ENCODE measurements around the gene ACTL6B. TPM values are rescaled to one million over a fixed set of nuclear protein-coding genes. Genes with fewer than 3 reads are reported as not detected.

ACTL6B gene
- total RNA-seq, 1 experiment from 2014 or later, result 1.3 TPM

DNA sequence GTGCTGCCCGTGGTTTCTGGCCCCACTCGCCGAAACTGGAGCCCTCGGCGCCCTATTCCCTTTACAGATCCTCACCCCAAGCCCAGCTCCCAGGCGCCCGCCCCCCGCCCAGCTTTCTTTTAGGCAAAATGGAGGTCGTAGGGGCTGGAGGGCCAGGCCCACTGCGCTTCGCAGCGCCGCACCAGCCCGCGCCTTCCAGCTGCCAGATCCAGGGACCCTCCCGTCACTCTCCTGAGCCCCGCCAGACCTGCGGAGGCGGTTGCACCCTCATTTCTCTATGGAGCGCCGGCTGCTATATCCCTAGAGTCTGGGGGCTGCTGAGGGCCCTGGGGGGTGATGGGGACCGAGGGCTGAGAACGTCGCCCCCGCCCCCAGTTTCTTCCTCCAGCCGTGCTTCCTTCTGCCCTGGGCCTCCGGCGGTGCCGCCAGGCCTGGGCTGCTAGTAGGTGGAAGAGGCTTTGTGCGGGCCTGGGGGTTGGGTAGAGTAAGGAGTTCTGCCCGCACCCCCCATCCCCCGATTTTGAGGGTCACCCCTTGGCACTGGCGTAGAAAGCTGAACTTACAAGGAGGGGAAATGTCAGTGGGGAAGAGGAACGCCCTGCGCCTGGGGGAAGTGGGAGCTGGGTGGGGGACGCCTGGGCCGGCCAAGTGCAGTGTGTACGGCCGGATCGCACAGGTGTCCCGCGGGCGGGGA lies 18.3 kb upstream of the ACTL6B start:
- ATAC-seq, result no peak
- 0 out of 2 replicates have a peak, but pooled peaks have one; percentile 17 for TF ChIP-seq FOXP4 (CRISPR knock-in tag; IDR thresholded peaks at IDR 0.05)
- TF ChIP-seq, protein P1, sequence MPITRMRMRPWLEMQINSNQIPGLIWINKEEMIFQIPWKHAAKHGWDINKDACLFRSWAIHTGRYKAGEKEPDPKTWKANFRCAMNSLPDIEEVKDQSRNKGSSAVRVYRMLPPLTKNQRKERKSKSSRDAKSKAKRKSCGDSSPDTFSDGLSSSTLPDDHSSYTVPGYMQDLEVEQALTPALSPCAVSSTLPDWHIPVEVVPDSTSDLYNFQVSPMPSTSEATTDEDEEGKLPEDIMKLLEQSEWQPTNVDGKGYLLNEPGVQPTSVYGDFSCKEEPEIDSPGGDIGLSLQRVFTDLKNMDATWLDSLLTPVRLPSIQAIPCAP (CRISPR knock-in tag; IDR thresholded peaks at IDR 0.05), result no peak
- Mint-ChIP-seq H3K27me3 (ENCODE audit: low read depth) (peaks cover 34% of the 10 kb centered on the region), H3K4me3 (peak overlapping the region; percentile 88), H3K4me1 (peaks cover 7% of the 10 kb centered on the region), H3K9me3 (no peaks in the 10 kb centered on the region), H3K36me3 (peaks cover 9% of the 10 kb centered on the region), H3K27ac (no peak overlapping the region)
- POLR2A ChIA-PET, result interaction anchor here (0.6 to 1.2 kb wide), 3 partner anchors 11 to 228 kb away, joined by 3 to 12 read pairs (median 4); partner anchors contain the start of gene FBXO24
- CTCF ChIA-PET, result interaction anchor here (0.5 to 4.1 kb wide), 12 partner anchors 9 to 154 kb away, joined by 3 to 18 read pairs (median 4); partner anchors contain the start of genes GIGYF1, MOSPD3 and POP7
- no peak for DNase-seq (ENCODE audit: low spot score)

- ChIA-PET CTCF (interaction anchor here (1.1 to 4.1 kb wide), 9 partner anchors 9 to 115 kb away, joined by 3 to 18 read pairs (median 4); partner anchors contain the start of genes GIGYF1, MOSPD3 and POP7), POLR2A (interaction anchor here (1.1 to 1.2 kb wide), 2 partner anchors 11 to 87 kb away, joined by 4 to 12 read pairs; partner anchors contain the start of gene FBXO24)
- ATAC-seq (no peak), DNase-seq (ENCODE audit: low spot score) (no peak)
- TF ChIP-seq HMGA2 (CRISPR knock-in tag; IDR thresholded peaks at IDR 0.05) (no peak), JUN (CRISPR knock-in tag; IDR thresholded peaks at IDR 0.05) (no peak), FOXJ3 (CRISPR knock-in tag; IDR thresholded peaks at IDR 0.05; ENCODE audit: borderline replicate concordance) (no peak), FOXK1 (CRISPR knock-in tag; IDR thresholded peaks at IDR 0.05) (0 out of 2 replicates have a peak, but pooled peaks have one; percentile 11), CBFB (CRISPR knock-in tag; IDR thresholded peaks at IDR 0.05; ENCODE audit: low read depth) (no peak), ZNF425 (CRISPR knock-in tag; conservative IDR thresholded peaks at IDR 0.05) (no peak), TEAD4 (CRISPR knock-in tag; IDR thresholded peaks at IDR 0.05) (no peak)
- peaks cover 4% of the 10 kb centered on the region for H3K4me1 Mint-ChIP-seq
- no peak overlapping the region for H3K27ac Mint-ChIP-seq
- H3K9me3 Mint-ChIP-seq, result no peaks in the 10 kb centered on the region
- peak overlapping the region; percentile 88 for H3K4me3 Mint-ChIP-seq
- H3K36me3 Mint-ChIP-seq, result peaks cover 7% of the 10 kb centered on the region
- peaks cover 39% of the 10 kb centered on the region for H3K27me3 Mint-ChIP-seq (ENCODE audit: low read depth)
These were observed 17.7 kb upstream of the ACTL6B start for GRCh38 chr7:100673942-100674410.

DNA sequence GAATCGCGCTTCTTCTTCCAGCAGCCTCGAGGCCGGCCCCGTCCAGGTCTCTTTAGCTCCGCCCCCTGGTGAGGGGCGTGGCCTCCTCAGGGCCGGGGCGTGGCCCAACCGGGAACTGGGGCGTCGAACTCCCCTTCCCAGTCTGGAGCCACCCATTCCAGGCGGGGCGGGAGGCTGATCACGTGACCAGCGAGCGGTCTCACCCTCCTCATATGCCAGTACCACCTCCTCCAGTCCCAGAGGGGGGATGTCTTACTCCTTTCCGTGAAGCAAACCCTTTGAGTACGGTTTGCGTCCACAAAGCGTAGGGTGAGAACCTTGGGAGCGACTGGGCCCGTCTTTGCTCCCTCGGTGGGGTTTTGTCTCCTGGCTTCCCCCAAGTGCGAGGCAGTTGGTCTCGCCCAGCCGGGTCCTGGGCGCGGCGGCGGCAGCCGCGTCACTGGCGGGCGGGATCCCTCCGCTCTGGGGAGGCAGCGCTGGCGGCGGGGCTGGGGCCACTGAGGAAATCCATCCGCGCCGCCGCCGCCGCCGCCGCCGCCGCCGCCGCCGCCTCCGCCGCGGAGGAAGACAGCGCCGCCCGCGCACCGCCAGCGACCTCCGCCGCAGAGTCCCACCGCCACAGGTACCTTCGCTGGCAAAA lies 17.2 kb upstream of the ACTL6B start, which contains the start of gene GNB2:
Gene GNB2 (plus strand): TSS at position 439 of the 640 bp plus-strand sequence. CDS start 2,526 bp downstream, outside the sequence.
- peak within 1 kb of the TSS; percentile 88 for H3K4me3 Mint-ChIP-seq
- peaks cover 39% of the 10 kb centered on the region for H3K27me3 Mint-ChIP-seq (ENCODE audit: low read depth)
- POLR2A ChIA-PET, result interaction anchor here (0.6 to 1.0 kb wide), 7 partner anchors 10 to 223 kb away, joined by 3 to 5 read pairs (median 3); partner anchors contain the start of genes FBXO24 and MOSPD3
- CTCF ChIA-PET, result interaction anchor here (0.7 to 1.6 kb wide), 10 partner anchors 17 to 126 kb away, joined by 3 to 24 read pairs (median 6); partner anchors contain the start of genes ACTL6B, MOSPD3, POP7 and TFR2
- H3K27ac Mint-ChIP-seq, result peak within 1 kb of the TSS; percentile 92
- H3K4me1 Mint-ChIP-seq, result peaks cover 4% of the 10 kb centered on the region
- H3K36me3 Mint-ChIP-seq, result peaks cover 5% of the 10 kb centered on the region
- H3K9me3 Mint-ChIP-seq, result no peaks in the 10 kb centered on the region
- ATAC-seq (peak; percentile 77), DNase-seq (ENCODE audit: low spot score) (peak; percentile 100)
- TF ChIP-seq, protein P2, sequence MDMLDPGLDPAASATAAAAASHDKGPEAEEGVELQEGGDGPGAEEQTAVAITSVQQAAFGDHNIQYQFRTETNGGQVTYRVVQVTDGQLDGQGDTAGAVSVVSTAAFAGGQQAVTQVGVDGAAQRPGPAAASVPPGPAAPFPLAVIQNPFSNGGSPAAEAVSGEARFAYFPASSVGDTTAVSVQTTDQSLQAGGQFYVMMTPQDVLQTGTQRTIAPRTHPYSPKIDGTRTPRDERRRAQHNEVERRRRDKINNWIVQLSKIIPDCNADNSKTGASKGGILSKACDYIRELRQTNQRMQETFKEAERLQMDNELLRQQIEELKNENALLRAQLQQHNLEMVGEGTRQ (CRISPR knock-in tag; IDR thresholded peaks at IDR 0.05), result peak; percentile 98
- TF ChIP-seq ZNF219 (CRISPR knock-in tag; IDR thresholded peaks at IDR 0.05; ENCODE audit: borderline replicate concordance), result no peak
- no peak for TF ChIP-seq SMAD3 (CRISPR knock-in tag; IDR thresholded peaks at IDR 0.05; ENCODE audit: borderline replicate concordance)
- no peak for TF ChIP-seq MYBL2 (CRISPR knock-in tag; IDR thresholded peaks at IDR 0.05)
- no peak for TF ChIP-seq ZNF512 (CRISPR knock-in tag; IDR thresholded peaks at IDR 0.05; ENCODE audit: borderline replicate concordance)
- TF ChIP-seq GABPB1 (CRISPR knock-in tag; IDR thresholded peaks at IDR 0.05), result no peak
- no peak for TF ChIP-seq ZNF416 (CRISPR knock-in tag; IDR thresholded peaks at IDR 0.05)
- TF ChIP-seq, protein P3, sequence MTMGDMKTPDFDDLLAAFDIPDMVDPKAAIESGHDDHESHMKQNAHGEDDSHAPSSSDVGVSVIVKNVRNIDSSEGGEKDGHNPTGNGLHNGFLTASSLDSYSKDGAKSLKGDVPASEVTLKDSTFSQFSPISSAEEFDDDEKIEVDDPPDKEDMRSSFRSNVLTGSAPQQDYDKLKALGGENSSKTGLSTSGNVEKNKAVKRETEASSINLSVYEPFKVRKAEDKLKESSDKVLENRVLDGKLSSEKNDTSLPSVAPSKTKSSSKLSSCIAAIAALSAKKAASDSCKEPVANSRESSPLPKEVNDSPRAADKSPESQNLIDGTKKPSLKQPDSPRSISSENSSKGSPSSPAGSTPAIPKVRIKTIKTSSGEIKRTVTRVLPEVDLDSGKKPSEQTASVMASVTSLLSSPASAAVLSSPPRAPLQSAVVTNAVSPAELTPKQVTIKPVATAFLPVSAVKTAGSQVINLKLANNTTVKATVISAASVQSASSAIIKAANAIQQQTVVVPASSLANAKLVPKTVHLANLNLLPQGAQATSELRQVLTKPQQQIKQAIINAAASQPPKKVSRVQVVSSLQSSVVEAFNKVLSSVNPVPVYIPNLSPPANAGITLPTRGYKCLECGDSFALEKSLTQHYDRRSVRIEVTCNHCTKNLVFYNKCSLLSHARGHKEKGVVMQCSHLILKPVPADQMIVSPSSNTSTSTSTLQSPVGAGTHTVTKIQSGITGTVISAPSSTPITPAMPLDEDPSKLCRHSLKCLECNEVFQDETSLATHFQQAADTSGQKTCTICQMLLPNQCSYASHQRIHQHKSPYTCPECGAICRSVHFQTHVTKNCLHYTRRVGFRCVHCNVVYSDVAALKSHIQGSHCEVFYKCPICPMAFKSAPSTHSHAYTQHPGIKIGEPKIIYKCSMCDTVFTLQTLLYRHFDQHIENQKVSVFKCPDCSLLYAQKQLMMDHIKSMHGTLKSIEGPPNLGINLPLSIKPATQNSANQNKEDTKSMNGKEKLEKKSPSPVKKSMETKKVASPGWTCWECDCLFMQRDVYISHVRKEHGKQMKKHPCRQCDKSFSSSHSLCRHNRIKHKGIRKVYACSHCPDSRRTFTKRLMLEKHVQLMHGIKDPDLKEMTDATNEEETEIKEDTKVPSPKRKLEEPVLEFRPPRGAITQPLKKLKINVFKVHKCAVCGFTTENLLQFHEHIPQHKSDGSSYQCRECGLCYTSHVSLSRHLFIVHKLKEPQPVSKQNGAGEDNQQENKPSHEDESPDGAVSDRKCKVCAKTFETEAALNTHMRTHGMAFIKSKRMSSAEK (CRISPR knock-in tag; IDR thresholded peaks at IDR 0.05; ENCODE audit: borderline replicate concordance), result no peak
